Activated naive CD8-positive, alpha-beta T cell treated with anti-CD3 and anti-CD28 coated beads, Interleukin-2, amount 10 ng/mL, durations not matched to agents 7 days and 5 days (primary cell): ENCODE results near the gene ABCC9. TPM values are rescaled to one million over a fixed set of nuclear protein-coding genes. Genes with fewer than 3 reads are reported as not detected.

Source experiments
- ATAC-seq: fragments of 150-1000 bp; cut with Tn5 transposase; one replicate; pipeline ENCODE4 v1.10.0; 2021; ENCODE audit warnings: low read depth, moderate library complexity
- POLR2A ChIA-PET: fragments of 350-600 bp; sonication (Branson Sonifier 250); formaldehyde crosslinking; loops from one replicate; lab custom pipeline; 2021; ENCODE audit warnings: antibody characterized with exemption; lab: Charles Lee
- DNase-seq: peaks from one replicate; pipeline ENCODE4 v3.0.0; 2021
- H3K27ac Mint-ChIP-seq: one replicate; pipeline ENCODE4 v1.8.0; 2022; ENCODE audit warnings: mild to moderate bottlenecking, mixed read lengths
- H3K27me3 Mint-ChIP-seq: one replicate; pipeline ENCODE4 v1.8.0; 2022; ENCODE audit warnings: mild to moderate bottlenecking, moderate library complexity, mixed read lengths
- H3K36me3 Mint-ChIP-seq: one replicate; pipeline ENCODE4 v1.8.0; 2021; ENCODE audit warnings: mild to moderate bottlenecking, mixed read lengths
- H3K4me1 Mint-ChIP-seq: one replicate; pipeline ENCODE4 v1.8.0; 2021; ENCODE audit warnings: mixed read lengths
- H3K4me3 Mint-ChIP-seq: one replicate; pipeline ENCODE4 v1.8.0; 2022; ENCODE audit warnings: mild to moderate bottlenecking, moderate library complexity, mixed read lengths
- H3K9me3 Mint-ChIP-seq: one replicate; pipeline ENCODE4 v1.8.0; 2021; ENCODE audit warnings: mixed read lengths
- total RNA-seq, 2 experiments: library from RNA; stranded (reverse); gene quantifications; one replicate each; pipeline ENCODE4 v1.2.3, GENCODE V29; 2021

The ABCC9 gene
- total RNA-seq, 2 experiments from 2014 or later: not detected

GRCh38 chr12:21884936-21885335, 56.3 kb downstream of the ABCC9 start:
- H3K27me3 Mint-ChIP-seq: no peaks in the 10 kb centered on the region
- ATAC-seq (no peak), DNase-seq (no peak)
- POLR2A ChIA-PET: no interaction called here
- H3K4me3 Mint-ChIP-seq: no peak overlapping the region
- no peaks in the 10 kb centered on the region for H3K36me3 Mint-ChIP-seq
- H3K4me1 Mint-ChIP-seq: no peaks in the 10 kb centered on the region
- no peak overlapping the region for H3K27ac Mint-ChIP-seq
- no peaks in the 10 kb centered on the region for H3K9me3 Mint-ChIP-seq

DNA sequence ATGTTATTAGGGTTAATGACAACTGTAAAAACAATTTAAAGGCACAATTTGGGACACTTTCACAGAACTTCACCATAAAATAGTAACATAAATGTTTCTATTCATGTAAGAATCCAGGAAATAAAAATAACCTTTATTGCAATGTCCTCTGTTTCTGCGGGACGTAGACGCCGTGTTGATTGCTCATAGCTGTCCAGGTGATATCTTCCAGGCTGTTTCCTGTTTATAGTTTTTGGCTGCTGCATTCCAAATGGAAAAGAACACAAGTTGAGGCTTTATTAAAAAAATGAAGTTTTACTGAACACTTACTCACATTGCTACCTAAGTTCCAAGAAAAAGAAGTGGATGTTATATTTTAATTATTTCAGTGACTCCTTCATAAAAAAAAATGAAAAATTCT, 58.6 kb downstream of the ABCC9 start:
- no peak for DNase-seq
- Mint-ChIP-seq H3K27me3 (peaks cover 5% of the 10 kb centered on the region), H3K9me3 (no peaks in the 10 kb centered on the region), H3K36me3 (no peaks in the 10 kb centered on the region), H3K27ac (no peak overlapping the region), H3K4me3 (no peak overlapping the region), H3K4me1 (no peaks in the 10 kb centered on the region)
- POLR2A ChIA-PET: no interaction called here
- ATAC-seq: no peak

DNA sequence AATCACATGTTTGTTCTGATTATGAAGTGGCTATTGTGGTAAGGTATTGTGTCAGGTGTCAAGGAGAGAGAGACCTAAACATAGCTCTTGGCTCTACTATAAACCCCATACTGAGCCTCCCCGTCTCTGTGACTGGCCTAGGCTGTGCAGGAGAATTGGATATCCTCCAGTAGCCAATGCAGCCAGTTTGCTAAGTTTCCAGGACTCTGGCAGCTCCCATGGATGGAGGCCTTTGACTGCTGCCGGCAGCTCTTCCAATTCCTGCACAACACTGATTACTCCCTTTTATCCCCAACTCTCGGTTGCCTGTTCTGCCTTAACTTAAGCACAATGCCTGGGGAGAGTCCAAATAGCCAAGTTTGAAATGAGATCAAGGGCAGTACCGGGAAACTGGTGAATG, 59.3 kb downstream of the ABCC9 start:
- Mint-ChIP-seq H3K27me3 (peaks cover 5% of the 10 kb centered on the region), H3K4me1 (no peaks in the 10 kb centered on the region), H3K4me3 (no peak overlapping the region), H3K9me3 (no peaks in the 10 kb centered on the region), H3K27ac (no peak overlapping the region), H3K36me3 (no peaks in the 10 kb centered on the region)
- no peak for ATAC-seq
- POLR2A ChIA-PET: no interaction called here
- DNase-seq: no peak

DNA sequence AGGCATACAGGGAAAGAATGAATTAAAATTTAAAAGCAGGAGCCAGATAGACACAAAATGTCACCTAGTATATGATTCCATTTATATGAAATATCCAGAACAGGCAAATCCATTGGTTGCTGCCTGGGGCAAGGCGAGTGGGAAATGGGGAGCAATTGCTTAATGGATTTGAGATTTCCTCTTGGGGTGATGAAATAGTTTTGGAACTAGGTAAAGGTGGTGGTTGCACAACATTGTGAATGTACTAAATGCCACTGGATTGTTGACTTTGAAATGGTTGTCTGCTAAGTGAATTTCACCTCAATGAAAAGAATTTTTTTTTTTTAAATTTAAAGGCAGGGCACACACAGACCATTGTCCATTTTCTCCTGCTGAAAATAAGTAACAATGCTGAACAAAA, 61.9 kb downstream of the ABCC9 start:
- Mint-ChIP-seq H3K9me3 (no peaks in the 10 kb centered on the region), H3K4me1 (no peaks in the 10 kb centered on the region), H3K36me3 (no peaks in the 10 kb centered on the region), H3K4me3 (no peak overlapping the region), H3K27ac (no peak overlapping the region), H3K27me3 (peaks cover 5% of the 10 kb centered on the region)
- ATAC-seq: no peak
- DNase-seq: no peak
- POLR2A ChIA-PET: no interaction called here

- Mint-ChIP-seq H3K36me3 (no peaks in the 10 kb centered on the region), H3K4me3 (no peak overlapping the region), H3K9me3 (no peaks in the 10 kb centered on the region), H3K27ac (no peak overlapping the region), H3K27me3 (peaks cover 5% of the 10 kb centered on the region), H3K4me1 (no peaks in the 10 kb centered on the region)
- POLR2A ChIA-PET: no interaction called here
- ATAC-seq (no peak), DNase-seq (no peak)
These were observed 63.8 kb downstream of the ABCC9 start for GRCh38 chr12:21877293-21877982.

- no peaks in the 10 kb centered on the region for H3K36me3 Mint-ChIP-seq
- no peaks in the 10 kb centered on the region for H3K4me1 Mint-ChIP-seq
- ATAC-seq (no peak), DNase-seq (no peak)
- no peaks in the 10 kb centered on the region for H3K9me3 Mint-ChIP-seq
- POLR2A ChIA-PET: no interaction called here
- H3K27me3 Mint-ChIP-seq: peaks cover 5% of the 10 kb centered on the region
- no peak overlapping the region for H3K4me3 Mint-ChIP-seq
- H3K27ac Mint-ChIP-seq: no peak overlapping the region
These were observed 75.4 kb downstream of the ABCC9 start for GRCh38 chr12:21865846-21866245.

DNA sequence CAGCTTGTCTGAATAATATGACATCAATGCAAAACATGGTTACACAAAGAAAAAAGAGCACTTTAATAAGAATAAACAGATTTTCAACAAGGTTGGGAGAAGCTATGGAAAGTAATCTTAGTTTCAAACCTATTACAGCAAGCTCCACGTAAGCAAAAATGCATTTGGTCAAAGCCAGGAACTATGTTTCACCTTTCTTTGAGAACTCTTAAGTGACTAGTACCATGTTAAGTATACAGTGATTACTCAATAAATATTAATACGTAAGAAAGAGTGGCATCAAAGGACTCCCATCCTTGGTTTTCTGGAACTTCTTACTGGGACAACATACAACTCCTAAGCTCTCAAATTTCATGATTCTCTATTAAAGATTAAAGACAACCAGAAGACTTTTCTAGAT, 80.7 kb downstream of the ABCC9 start:
- Mint-ChIP-seq H3K27ac (no peak overlapping the region), H3K27me3 (no peaks in the 10 kb centered on the region), H3K36me3 (no peaks in the 10 kb centered on the region), H3K4me1 (no peaks in the 10 kb centered on the region), H3K4me3 (no peak overlapping the region), H3K9me3 (no peaks in the 10 kb centered on the region)
- POLR2A ChIA-PET: no interaction called here
- no peak for ATAC-seq
- no peak for DNase-seq

DNA sequence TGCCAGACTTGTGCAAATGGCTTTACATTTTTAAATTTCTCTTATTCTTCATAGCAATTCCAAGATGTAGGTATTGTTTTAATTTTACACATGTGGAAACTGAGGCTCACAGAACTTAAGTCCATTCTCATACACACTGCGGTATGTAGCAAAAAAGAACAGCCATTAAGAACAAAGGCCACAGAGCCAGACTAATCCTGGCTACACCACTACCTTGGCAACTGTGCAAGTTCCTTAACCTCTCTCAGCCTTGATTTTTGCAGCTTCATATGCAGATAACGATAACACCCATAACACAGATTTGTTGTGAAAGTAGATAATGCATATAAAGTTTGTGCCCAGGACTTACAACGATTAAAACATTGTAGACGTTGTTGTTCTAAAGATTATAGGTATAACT, 81.1 kb downstream of the ABCC9 start:
- no peaks in the 10 kb centered on the region for H3K4me1 Mint-ChIP-seq
- POLR2A ChIA-PET: no interaction called here
- no peaks in the 10 kb centered on the region for H3K27me3 Mint-ChIP-seq
- no peaks in the 10 kb centered on the region for H3K9me3 Mint-ChIP-seq
- H3K27ac Mint-ChIP-seq: no peak overlapping the region
- no peak for DNase-seq
- no peak overlapping the region for H3K4me3 Mint-ChIP-seq
- ATAC-seq: no peak
- H3K36me3 Mint-ChIP-seq: no peaks in the 10 kb centered on the region

DNA sequence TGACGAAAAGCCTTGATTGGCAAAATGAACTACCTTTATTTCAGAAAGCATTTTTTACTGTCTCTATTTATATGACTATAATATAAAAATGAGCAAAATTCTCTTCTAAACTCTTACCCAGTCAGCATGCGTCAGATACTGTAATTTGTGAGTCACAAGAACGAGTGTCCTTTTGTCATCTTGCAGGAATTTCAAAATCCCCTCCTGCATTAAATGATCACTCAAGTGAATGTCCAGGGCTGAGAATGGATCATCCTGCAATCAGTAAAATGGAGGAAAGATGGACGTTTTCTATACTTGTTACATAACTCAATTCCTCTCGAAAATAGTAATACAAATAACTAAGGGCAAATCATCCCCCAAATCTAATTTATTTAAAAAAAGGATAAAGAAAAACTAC, 89.0 kb downstream of the ABCC9 start:
- H3K4me1 Mint-ChIP-seq: no peaks in the 10 kb centered on the region

DNA sequence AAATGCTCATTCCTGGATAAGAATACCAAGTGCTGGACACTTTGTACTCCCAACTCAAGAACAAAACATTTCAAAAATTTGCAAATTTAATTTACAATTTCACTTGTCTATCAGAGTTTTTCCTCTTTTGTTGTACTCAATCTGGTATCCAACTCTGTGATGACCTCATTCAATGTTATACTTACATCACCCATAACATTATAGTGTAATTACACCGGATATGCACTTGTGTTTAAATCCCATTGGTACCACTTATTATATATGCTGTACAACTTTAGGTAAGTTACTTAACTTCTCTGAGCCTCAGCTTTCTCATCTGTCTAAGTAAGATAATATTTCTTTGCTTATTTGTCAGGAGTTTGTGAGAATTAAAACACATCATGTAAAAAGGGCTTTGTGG, 90.1 kb downstream of the ABCC9 start:
- Mint-ChIP-seq H3K9me3 (no peaks in the 10 kb centered on the region), H3K27ac (no peak overlapping the region), H3K4me3 (no peak overlapping the region), H3K36me3 (no peaks in the 10 kb centered on the region), H3K27me3 (peaks cover 3% of the 10 kb centered on the region), H3K4me1 (no peaks in the 10 kb centered on the region)
- POLR2A ChIA-PET: no interaction called here
- DNase-seq (no peak), ATAC-seq (no peak)

More for the DNA sequence above, 89.0 kb downstream of the ABCC9 start:
- Mint-ChIP-seq H3K27me3 (peaks cover 3% of the 10 kb centered on the region), H3K36me3 (no peaks in the 10 kb centered on the region), H3K4me3 (no peak overlapping the region), H3K9me3 (no peaks in the 10 kb centered on the region), H3K27ac (no peak overlapping the region)
- POLR2A ChIA-PET: no interaction called here
- no peak for DNase-seq
- no peak for ATAC-seq

- ATAC-seq (no peak), DNase-seq (no peak)
- H3K9me3 Mint-ChIP-seq: no peaks in the 10 kb centered on the region
- H3K36me3 Mint-ChIP-seq: no peaks in the 10 kb centered on the region
- POLR2A ChIA-PET: no interaction called here
- no peak overlapping the region for H3K27ac Mint-ChIP-seq
- no peaks in the 10 kb centered on the region for H3K4me1 Mint-ChIP-seq
- no peak overlapping the region for H3K4me3 Mint-ChIP-seq
- peaks cover 3% of the 10 kb centered on the region for H3K27me3 Mint-ChIP-seq
These were observed 90.8 kb downstream of the ABCC9 start for GRCh38 chr12:21850419-21850818.

DNA sequence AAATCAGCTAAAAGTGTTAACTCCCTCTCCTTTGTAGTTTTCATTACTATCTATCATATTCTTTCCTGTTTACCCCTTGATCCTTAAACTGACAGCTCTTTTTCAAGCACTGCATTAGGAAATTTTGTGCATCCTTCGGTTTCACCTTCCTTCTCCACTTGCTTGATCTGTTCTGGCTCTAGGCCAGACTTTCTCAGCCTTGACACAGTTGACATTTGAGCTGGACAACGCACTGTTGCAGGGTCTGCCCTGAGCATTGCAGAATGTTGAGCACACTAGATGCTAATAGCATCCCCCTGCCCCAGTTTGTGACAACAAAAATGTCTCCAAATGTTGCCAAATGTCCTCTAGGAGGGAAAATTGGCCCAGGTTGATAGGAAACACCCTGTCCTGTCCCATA, 91.3 kb downstream of the ABCC9 start:
- Mint-ChIP-seq H3K27ac (no peak overlapping the region), H3K27me3 (peaks cover 3% of the 10 kb centered on the region), H3K36me3 (no peaks in the 10 kb centered on the region), H3K4me1 (no peaks in the 10 kb centered on the region), H3K9me3 (no peaks in the 10 kb centered on the region), H3K4me3 (no peak overlapping the region)
- DNase-seq (no peak), ATAC-seq (no peak)
- POLR2A ChIA-PET: no interaction called here

DNA sequence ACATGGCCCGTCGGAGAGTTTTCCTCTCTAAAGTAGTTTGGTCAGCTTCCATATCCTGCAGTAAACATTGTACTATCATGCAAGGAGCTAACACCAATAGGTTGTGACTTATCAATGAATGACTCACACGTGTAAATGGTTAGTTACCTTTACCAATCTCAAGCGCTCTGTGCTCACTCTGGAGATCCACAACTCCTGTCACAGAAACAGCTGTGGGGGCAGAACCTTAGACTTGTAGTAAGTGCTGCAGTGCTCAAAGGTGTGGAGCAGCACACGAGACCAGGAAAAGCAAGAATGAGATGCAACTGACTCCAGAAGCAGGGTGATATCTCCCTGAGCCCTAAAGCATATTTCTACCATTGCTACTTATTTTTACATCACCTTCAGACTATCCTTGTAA, 93.0 kb downstream of the ABCC9 start:
- H3K9me3 Mint-ChIP-seq: no peaks in the 10 kb centered on the region
- H3K36me3 Mint-ChIP-seq: no peaks in the 10 kb centered on the region
- H3K27ac Mint-ChIP-seq: no peak overlapping the region
- ATAC-seq (no peak), DNase-seq (no peak)
- no peak overlapping the region for H3K4me3 Mint-ChIP-seq
- H3K4me1 Mint-ChIP-seq: no peaks in the 10 kb centered on the region
- H3K27me3 Mint-ChIP-seq: peaks cover 3% of the 10 kb centered on the region
- POLR2A ChIA-PET: no interaction called here

GRCh38 chr12:21843795-21844194, 97.4 kb downstream of the ABCC9 start:
- H3K4me3 Mint-ChIP-seq: no peak overlapping the region
- DNase-seq: no peak
- no peaks in the 10 kb centered on the region for H3K4me1 Mint-ChIP-seq
- H3K27me3 Mint-ChIP-seq: peaks cover 3% of the 10 kb centered on the region
- POLR2A ChIA-PET: no interaction called here
- ATAC-seq: no peak
- no peak overlapping the region for H3K27ac Mint-ChIP-seq
- H3K9me3 Mint-ChIP-seq: no peaks in the 10 kb centered on the region
- no peaks in the 10 kb centered on the region for H3K36me3 Mint-ChIP-seq

DNA sequence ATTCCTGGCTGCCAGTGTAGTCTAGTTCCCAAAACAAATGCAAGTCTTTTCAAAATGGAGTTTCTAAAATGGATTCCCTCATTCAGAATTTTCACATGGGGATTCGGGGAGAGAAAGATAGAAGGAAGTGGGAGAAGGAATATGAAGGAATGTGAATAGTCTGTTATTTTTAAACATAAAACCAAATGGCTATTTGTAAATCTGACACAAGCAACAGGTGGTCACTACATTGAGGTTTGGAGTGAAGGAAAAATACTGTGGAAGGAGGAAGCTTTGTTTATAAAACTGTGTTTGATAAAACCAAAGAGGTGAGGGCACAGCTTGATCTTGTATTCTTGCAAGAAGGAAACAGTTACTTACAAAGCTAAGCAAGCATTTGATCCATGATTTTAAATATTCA, 101.5 kb downstream of the ABCC9 start:
- Mint-ChIP-seq H3K27ac (no peak overlapping the region), H3K9me3 (no peaks in the 10 kb centered on the region), H3K4me1 (no peaks in the 10 kb centered on the region), H3K27me3 (no peaks in the 10 kb centered on the region), H3K4me3 (no peak overlapping the region), H3K36me3 (no peaks in the 10 kb centered on the region)
- DNase-seq (no peak), ATAC-seq (no peak)
- POLR2A ChIA-PET: no interaction called here
